T1000 (cell line): ENCODE data around the gene C10orf105.

Experiments used
- DNase-seq: peaks from one replicate; lab custom pipeline; 2025; ENCODE audit warnings: mixed read lengths; lab: John Stamatoyannopoulos, UW

Gene C10orf105

GRCh38 chr10:71675295-71675970, 44.1 kb downstream of the C10orf105 start:
- DNase-seq: no peak

- no peak for DNase-seq
Measured at GRCh38 chr10:71671994-71672946, 47.3 kb downstream of the C10orf105 start.

GRCh38 chr10:71667387-71667752, 52.2 kb downstream of the C10orf105 start:
- DNase-seq: no peak

GRCh38 chr10:71666639-71667386, 52.8 kb downstream of the C10orf105 start:
- no peak for DNase-seq

- DNase-seq: no peak
Measured at GRCh38 chr10:71665456-71665855, 54.1 kb downstream of the C10orf105 start.

GRCh38 chr10:71664585-71664984, 55.0 kb downstream of the C10orf105 start:
- no peak for DNase-seq

- DNase-seq: no peak
Measured at GRCh38 chr10:71663311-71663710, 56.3 kb downstream of the C10orf105 start.

GRCh38 chr10:71661779-71662336, 57.7 kb downstream of the C10orf105 start:
- DNase-seq: no peak
